Cerebellar nuclear complex (tissue), 1 donor: ENCODE results near the gene COQ8A.

Experiments
- DNase-seq, 2 experiments: peaks; one replicate each; lab custom pipeline; 2025; lab: John Stamatoyannopoulos, UW

Gene COQ8A

DNA sequence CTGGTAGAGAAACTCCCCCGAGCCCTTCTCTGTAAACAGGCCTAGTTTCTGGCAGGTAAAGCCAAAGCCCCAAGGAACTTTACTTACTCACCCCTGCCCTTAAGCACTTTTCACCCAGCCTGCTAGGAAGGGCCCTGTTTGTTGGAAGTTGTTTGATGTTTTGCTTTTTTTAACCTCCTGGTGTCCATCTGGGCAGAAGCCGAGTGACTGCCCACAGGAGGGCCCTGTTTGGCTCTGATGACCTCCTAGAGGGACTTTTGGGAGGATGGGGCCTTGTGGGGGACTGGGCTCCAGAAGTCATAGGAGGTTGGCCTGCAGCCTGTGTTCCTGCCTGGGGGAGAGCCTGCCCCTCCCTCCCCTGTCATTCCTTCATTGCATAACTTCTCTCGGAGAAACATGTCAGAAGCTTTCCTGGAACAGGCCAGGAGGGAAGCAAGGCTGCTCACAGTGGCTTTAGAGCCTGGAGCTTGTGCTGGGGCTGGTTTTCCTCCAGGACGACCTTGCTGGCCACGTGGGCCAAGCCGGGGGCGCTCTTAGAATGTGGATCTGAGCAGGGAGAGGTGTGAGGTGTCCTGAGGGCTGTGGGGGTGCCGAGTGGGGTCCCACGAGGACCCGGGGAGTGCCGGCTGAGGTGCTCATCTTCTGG lies 33.9 kb downstream of the COQ8A start:
- DNase-seq, result no peak

DNA sequence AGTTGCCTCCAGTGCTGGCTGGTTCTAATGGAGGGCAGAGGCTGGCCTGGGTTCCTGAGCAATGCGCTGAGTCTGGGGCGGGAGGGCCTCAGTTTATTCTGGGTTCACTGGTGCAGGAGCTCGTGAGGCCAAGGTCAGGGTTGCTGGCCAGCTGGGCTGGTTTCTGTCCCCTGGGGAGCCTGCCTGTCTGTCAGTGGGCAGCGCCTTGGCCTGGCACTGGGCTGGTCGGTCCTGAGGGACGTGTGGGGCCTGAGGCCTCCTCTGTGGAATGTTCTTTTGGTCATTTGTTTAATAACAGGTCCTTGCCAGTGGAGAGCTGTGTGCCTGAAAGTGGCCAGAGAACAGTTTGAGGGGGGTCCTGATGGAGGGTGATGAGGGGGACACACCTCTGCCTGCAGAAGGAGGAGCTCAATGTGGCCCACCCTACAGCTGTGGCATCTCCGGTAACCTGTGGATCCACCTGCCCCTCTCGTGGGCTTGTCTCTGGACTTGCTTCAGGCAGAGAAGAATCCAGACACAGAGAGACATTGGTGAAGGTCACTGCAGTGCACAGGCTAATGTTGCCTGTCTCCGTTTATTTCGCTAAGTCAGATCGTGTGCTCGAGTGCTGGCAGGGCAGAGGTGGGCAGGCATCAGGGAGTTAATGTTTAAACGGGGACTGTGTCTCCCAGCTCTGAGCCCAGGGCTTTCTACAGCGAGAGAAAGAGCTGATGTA lies 34.6 kb downstream of the COQ8A start:
- DNase-seq, result no peak

DNA sequence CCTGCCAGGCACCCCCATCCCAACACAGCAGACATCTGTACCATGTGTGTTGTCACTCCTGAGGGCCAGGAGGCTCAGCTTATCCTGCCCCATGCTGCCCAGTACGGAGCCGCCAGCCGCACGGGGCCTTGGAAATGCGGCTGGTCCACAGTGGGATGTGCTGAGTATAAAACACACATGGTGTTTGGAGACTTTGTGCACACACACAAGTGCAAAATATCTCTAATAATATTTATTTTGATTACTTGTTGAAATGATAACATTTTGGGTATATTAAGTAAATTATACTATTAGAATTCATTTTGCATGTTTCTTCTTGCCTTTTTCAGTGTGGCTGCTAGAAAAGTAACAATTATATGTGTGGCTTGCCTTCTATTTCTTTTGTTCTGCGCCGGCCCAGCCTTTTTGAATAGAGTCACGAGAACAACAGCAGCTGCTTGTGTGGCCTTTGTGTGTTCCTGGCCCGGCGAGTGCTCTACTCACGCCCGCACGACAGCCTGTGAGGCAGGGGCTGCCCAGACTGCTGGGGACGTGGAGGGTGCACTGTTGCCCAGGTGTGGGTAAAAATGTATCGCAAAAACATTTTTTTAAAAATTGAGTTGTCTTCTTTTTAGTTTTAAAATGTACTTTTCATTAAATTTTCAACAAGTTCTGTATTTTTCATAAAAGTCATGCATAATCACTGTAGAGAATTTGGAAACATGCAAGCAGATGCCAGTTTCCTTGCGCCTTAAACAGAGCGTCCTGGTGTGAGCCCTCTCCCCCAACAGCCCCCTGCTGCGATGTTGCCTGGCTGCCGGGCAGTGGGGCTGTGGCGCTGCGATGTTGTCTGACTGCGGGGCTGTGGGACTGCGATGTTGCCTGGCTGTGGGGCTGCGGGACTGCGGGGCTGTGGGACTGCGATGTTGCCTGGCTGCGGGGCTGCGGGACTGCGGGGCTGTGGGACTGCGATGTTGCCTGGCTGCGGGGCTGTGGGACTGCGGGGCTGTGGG lies 35.5 kb downstream of the COQ8A start:
- DNase-seq, result no peak

DNA sequence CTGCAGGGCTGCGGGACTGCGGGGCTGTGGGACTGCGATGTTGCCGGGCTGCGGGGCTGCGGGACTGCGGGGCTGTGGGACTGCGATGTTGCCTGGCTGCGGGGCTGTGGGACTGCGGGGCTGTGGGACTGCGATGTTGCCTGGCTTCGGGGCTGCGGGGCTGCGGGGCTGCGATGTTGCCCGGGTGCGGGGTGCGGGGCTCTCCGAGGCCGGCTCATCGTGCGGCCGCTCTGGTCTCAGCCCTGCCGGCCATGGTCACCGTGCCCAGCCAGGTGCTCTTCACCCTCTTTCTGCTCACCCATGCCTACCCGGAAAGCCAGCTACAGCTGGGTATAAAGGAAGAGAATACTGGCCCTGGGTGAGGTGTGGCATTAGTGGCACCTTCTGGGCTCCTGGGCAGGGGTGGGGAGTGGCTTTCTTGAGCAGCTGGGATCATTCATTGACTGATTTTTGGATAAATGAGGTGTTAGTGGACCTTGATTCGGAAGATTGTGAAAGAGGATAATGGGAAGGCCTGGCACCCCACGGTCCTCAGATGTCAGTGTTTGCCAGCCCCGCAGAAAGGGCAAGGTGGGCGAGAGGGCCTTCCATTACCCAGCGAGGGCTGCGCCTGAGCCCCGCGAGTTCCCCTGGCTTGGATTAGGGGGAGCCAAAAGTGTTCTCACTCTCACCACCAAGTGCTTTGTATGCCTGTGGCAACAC lies 36.3 kb downstream of the COQ8A start:
- no peak for DNase-seq

DNA sequence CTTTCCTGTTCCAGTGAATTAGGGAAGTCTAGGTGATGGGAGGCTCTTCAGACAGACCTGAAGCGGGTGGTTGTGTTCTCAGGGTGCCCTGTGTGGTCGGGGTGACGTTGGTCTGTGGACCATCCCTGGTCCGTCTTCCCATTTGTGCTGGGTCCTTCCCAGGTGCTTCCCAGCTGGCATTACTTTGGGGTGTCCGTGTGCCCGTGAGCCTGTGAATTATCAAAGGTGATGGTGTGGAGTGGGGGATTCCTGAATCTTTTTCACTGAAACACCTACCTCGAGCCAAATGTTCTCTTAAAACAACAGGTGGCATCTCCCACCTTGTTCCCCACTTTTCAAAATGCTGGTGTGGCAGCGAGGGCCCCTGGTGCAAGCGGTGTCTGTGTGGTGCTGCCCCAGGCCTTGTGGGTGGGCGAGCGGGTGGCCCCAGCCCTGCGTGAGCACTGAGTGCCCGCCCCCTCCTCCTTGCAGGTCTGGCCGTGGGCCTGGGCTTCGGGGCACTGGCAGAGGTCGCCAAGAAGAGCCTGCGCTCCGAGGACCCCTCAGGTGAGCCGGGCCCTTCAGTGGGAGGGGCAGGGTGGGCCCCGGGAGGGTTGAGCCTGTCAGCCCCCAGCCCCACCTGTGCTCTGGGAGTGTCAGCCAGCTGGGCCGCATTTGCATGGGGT lies 37.0 kb downstream of the COQ8A start:
- no peak for DNase-seq

DNA sequence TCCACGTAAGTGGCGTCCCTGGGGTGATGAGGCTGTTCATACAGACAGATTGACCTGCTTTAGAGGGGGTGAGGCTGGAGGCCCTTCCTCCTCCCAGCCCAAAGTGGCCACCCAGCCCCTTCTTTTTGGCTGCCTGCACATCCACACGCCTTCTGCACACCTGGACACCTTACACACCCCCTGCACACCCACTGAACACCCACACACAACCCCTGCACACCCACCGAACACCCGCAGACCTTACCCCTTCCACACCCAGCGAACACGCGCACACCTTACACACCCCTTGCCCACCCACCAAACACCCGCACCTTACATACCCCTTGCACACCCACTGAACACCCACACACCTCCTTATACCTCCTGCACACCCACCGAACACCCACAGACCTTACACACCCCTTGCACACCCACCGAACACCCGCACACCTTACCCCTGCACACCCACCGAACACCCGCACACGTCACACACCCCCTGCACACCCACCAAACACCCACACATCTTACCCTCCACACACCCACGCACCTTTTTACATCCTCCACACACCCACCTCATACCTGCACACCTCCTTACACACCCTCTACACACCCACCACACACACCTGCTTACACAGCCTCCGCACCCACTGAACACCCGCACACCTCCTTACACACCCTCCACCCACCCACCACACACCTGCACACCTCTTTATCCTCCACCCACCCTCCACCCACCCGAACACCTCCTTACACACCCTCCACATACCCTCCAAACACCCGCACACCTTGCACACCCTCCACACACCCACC lies 37.7 kb downstream of the COQ8A start:
- no peak for DNase-seq

DNA sequence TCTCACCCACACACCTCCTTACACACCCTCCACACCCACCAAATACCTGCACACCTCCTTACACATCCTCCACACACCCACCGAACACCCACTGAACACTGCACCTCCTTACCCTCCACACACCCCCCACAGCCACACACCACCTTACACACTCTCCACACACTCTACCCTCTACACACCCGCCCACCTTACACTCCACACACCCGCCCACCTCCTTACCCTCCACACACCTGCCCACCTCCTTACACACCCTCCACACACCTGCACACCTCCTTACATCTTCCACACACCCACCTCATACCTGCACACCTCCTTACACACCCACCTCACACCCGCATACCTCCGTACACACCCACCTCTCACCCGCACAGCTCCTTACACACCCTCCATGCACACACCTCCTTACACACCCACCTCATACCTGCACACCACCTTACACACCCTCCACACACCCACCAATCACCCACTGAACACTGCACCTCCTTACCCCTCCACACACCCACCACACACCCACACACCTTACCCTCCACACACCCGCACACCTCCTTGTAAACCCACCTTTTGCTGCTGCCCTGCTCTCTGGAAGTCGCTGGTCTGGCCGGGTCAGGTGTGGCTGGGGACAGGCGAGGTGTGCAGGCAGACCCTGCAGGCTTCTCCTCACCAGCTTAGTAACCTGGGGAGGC lies 38.5 kb downstream of the COQ8A start:
- DNase-seq, result no peak

DNA sequence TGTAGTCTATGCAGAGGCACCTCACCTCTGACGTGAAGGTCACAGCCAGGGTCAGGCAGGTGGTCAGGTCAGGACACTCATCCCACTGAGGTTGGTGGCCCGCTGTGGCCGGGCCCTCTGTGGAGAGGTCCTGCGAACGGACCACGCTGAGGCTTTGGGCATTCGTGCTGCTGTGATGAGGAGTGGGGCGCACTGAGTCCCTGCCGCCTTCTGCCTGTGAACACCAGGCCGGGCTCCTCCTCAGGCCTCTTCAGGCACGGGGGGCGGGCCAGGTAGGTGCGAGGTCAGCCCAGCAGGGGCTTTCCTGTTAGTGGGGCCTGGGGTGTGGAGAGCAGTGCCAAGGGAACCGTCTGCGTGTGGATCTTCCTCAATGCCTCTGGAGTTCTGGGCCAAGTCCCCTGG lies 39.0 kb downstream of the COQ8A start:
- DNase-seq, result no peak

DNA sequence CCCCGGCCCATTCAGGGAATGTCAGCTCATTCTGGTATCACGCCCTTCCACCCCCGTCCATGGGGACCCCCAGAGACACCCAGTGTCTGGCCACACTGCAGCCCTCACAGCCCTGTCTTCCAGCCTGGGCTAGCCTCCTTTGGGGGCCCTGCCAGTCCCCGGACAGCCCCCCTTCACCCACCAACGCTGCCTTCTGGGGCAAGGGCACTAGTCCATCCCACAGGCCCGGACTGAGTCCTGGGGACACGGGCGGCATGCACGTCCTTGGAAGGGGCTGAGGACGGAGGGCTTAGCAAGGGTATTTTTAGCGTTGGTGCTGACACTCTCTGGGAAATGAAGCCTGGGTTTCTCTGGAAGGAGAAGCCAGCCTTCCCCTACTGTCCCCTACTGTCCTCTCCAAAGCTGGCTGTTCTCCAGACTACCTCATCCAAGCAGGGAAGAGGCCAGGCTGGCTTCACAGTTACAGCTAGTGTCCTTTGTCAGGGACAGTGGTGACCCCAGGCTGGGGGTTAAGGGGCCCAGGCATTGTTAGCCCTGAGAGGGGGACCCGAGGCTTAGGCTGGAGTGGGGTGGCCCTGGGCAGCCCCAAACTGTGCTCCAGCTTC lies 39.5 kb downstream of the COQ8A start:
- no peak for DNase-seq

DNA sequence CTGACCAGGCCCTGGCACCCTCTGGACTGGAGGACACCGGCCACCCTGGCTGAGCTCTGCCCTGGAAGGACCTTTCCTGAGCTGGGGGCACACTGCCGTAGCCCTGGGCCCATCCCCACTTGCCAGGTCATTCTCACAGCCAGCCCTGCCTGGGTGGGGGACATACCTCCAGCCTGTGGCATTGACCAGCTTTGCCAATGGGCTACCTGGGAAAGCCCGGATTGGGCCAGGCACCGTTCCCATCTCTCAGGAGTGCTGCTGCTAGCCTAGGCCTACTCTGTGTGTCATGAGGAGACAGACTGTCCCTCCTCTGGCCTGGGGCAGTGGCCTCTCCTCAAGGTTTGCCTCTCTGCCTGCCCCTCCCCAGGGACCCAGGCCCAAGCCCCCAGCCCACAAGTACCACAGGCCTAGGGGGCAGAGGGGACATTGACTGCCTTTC lies 40.0 kb downstream of the COQ8A start:
- DNase-seq, result no peak

DNA sequence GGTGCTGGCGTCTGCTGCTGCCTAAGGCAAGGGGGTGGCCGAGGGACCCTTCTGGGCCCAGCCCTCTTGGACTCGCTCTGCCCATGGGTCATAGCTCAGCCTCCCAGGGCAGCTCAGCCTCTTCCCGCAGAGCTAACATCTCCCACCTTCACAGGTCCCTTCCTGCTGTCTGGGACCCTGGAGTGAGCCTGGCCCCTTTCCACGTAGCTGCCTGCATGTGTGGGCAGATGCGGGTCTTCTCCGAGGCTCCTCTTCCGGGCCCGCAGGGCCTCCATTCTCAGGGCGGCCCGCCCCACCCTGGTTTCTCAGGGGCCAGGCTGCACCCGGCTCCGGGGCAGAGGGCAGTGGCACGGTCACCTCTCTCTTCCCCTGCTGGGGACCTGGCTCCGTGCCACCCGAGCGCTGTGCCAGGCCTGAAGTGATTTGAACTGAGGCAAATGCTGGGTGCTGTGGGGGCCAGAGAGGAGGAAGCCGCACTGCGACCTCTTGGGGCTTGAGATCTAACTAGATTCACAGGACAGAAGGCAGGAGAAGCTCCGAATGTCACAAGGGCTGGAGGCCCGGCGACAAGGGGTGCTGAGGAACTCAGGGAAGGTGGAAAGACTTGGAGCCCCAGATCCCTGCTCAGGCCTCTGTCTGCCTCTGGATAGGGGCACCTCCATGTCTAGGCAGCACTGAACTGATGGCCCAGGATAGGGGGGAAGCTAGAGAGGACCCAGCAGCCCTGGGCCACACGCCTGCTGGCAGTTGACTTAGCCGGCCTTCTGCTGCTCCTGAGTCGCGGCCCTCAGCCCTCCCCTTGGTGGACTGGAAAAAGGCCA lies 40.7 kb downstream of the COQ8A start:
- DNase-seq, result no peak

DNA sequence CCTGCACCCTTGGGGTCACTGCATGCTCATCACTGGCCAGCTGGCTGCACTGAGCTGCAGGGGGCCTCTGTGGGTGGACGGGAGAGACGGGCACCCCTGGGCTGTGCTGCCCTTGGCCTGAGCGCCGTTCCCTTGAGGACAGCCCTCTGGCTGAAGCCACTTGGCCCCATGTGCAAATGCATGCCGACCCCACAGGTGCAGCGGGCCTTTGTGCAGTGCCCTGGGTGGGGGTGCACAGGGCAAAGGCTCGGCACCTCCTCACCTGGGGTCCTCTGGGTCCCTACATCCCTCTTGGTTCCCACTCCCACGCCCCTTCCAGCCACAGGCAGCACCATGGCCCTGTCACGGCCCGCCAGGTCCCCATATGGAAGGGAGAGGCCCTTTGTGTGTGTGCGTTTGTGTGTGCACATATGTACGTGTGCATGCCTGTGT lies 41.3 kb downstream of the COQ8A start:
- DNase-seq, result no peak

DNA sequence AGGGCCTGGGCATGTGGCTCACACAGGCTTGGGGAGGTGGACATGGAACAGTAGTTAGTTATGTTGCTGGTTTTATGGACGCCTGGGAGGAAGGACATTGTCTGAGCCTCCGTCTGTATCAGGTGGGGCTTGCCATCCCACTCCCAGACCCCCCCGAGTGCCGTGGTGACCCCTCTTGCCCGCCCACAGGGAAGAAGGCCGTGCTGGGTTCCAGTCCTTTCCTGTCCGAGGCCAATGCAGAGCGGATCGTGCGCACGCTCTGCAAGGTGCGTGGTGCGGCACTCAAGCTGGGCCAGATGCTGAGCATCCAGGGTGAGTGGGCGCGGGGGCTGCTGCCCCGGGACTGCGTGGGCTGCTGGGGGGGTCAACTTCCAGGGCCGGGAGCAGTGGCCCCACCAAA lies 41.7 kb downstream of the COQ8A start:
- DNase-seq, result no peak

DNA sequence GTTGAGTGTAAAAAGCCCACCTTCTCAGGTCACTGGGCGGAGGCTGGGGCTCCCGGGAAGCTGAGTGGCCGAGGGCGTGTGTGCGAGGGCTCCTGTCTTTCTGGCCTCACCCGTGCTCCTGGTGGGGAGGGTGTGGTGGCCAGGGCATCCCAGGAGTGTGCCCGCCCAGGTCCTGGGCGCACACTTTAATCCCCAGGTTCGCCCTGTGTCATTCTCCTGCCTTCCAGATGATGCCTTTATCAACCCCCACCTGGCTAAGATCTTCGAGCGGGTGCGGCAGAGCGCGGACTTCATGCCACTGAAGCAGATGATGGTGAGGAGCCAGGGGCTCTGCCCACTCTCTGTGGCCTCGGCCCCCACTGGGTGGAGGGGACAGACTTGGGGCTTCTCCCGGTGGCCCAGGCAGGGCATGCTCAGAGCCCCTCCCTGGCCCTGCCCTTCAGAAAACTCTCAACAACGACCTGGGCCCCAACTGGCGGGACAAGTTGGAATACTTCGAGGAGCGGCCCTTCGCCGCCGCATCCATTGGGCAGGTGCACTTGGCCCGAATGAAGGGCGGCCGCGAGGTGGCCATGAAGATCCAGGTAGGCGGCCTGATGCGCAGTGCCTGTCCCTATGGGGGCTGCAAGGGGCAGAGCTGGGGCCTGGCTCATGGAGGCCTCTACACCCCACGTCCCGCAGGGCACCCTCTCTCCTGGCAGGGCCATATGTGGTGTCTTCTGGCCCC lies 42.5 kb downstream of the COQ8A start:
- no peak for DNase-seq

DNA sequence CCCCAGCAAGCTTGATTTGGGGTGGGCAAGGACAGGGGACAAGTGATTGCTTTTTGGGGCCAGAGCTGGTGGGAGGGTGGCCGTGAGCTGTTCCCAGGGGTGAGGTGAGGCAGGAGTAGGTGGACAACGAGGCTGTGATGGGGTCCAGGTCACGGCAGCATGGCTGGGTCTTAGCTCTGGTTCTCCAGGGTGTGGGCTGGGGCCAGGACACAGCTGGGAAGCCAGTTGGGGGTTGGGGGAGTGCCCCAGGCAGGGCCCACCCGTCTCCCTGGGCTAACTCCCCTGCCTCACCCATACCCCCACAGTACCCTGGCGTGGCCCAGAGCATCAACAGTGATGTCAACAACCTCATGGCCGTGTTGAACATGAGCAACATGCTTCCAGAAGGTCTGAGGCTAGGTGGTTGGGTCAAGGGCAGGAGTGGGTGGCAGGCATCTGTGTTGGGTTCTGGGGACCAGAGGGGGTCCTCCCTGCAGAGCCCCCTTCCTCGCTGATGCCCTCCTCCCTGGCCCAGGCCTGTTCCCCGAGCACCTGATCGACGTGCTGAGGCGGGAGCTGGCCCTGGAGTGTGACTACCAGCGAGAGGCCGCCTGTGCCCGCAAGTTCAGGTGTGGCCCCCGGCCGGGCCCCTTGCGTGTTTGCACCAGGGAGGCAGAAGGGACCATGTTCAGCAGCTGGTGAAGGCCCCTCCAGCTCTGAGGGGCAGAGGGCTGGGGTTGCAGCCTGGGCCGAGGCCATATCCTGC lies 43.3 kb downstream of the COQ8A start:
- no peak for DNase-seq

DNA sequence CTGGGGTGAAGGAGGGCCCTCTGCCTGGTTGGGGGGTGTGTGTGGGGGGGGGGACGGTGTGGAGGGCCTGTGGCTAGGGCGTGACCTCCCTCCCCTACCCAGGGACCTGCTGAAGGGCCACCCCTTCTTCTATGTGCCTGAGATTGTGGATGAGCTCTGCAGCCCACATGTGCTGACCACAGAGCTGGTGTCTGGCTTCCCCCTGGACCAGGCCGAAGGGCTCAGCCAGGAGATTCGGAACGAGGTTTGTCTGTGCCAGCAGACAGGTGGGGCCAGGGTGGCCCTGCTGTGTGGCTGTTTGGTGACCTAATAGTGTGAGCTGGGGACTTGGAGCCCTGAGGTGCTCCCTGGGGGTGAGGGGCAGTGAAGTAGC lies 43.9 kb downstream of the COQ8A start:
- DNase-seq, result no peak

DNA sequence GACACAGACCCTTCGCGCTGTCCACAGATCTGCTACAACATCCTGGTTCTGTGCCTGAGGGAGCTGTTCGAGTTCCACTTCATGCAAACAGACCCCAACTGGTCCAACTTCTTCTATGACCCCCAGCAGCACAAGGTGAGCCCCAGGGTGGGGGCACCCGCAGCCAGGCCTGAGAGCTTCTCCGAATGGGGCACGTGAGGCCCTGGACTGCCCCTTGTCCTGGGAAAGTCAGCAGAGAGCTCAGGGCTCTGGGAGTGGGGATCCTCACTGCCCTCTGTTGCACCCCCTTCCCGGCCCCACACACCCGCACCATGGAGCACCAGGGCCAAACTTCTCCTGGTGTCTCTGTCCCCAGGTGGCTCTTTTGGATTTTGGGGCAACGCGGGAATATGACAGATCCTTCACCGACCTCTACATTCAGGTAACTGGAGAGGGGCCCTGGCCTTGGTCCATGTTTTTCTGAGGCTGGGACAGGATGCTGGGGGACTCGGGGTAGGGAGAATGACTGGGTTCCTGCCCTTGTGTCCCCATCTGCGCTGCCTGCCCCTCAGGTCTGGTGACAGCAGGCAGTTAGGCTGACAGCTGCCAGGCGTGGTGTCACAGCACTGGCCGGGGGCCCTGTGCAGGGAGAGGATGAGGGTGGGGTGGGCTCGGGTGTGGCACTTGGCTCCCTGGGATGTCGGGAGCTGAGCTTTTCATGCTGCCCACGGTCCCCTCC lies 44.6 kb downstream of the COQ8A start:
- no peak for DNase-seq
